ENCODE measurements around the gene ARSG.
"Not testable (repeated sequence)": the region's sequence is repeated elsewhere in the genome, so short reads cannot be mapped to it uniquely, and the experiment has no call there.

ARSG gene

DNA sequence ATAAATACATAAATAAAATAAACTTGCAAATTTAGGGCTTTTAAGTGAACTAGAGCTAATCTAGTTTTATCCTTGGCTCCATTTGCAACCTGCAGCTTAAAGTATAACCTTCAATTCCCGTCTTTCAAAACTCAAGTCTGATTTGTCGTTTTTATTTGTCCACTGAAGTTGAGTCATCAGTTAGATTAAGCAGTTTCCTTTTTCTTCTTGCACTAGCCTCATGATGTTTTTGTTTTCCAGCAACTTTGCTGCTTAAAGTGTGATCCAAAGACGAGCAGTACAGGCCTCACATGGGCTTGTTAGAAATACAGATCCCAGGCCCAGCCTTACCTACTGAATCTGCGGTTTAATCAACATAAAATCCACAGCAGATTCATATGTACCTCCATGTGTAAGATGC is 13.8 kb downstream of the ARSG start:
- no peak for DNase-seq (ENCODE audit: low read depth, low spot score)

DNA sequence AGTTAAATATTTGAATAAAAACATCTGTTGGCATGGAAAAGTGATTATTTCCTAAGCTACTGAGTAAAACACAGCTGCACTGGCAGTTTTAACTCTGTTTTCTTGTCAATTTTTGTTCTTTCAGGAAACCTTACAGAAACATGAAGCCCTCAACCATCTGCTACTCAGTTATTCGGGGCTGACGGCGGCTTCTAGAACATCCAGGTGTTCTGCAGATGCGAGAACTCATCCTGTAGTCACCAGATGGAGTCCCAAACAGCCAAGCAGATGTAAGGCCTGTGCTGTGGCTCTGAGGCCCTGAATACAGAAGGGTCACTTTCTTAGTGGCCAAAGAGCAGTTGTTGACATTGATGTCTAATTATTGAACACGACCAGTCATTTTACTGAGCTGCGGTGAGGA is 15.5 kb downstream of the ARSG start:
- DNase-seq (ENCODE audit: low read depth, low spot score) = no peak

DNA sequence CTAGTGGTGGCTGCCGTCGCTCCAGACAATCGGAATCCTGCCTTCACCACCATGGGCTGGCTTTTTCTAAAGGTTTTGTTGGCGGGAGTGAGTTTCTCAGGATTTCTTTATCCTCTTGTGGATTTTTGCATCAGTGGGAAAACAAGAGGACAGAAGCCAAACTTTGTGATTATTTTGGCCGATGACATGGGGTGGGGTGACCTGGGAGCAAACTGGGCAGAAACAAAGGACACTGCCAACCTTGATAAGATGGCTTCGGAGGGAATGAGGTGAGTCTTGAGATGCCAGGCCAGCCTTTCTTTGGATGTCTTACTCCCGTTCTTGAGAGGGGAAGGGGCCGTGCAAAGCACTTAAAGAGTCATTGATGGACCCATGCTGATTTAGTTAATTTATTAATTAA is 16.1 kb downstream of the ARSG start:
- DNase-seq (ENCODE audit: low read depth, low spot score) = no peak

DNA sequence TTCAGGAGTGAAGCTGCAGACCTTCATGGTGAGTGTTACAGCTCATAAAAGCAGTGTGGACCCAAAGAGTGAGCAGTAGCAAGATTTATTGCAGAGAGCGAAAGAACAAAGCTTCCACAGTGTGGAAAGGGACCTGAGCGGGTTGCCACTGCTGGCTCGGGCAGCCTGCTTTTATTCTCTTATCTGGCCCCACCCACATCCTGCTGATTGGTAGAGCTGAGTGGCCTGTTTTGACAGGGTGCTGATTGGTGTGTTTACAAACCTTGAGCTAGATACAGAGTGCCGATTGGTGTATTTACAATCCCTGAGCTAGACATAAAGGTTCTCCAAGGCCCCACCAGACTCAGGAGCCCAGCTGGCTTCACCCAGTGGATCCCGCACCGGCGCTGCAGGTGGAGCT is 17.2 kb downstream of the ARSG start:
- not testable (repeated sequence) for DNase-seq (ENCODE audit: low read depth, low spot score)

DNA sequence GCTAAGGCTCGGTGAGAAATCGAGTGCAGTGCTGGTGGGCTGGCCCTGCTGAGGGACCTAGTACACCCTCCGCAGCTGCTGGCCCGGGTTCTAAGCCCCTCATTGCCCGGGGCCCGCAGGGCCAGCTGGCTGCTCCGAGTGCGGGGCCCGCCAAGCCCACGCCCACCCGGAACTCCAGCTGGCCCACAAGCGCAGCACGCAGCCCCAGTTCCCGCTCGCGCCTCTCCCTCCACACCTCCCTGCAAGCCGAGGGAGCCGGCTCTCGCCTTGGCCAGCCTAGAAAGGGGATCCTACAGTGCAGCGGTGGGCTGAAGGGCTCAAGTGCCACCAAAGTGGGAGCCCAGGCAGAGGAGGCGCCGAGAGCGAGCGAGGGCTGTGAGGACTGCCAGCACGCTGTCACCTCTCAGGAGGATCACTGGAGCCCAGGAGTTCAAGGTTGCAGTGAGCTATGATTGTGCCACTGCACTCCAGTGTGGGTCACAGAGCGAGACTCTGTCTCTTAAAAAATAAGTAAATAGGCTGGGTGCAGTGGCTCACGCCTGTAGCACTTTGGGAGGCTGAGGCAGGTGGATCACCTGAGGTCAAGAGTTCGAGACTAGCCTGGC is 17.9 kb downstream of the ARSG start:
- not testable (repeated sequence) for DNase-seq (ENCODE audit: low read depth, low spot score)

DNA sequence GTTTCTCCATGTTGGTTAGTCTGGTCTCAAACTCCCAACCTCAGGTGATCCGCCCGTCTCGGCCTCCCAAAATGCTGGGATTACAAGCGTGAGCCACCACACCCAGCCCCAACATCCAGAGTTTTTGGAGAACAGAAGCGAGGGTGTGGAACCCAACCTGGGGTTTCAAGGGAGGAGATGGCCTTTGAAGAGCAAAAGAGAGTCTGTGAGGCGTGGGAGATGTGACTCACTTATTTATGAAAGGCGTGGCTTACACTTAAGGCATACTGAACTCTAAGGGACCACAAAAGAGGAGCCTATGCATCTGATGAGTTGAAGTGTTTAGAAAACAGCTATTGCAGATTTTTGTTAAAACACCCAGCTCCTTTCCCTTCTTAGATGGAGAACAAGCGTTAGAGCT is 18.9 kb downstream of the ARSG start:
- no peak for DNase-seq (ENCODE audit: low read depth, low spot score)

DNA sequence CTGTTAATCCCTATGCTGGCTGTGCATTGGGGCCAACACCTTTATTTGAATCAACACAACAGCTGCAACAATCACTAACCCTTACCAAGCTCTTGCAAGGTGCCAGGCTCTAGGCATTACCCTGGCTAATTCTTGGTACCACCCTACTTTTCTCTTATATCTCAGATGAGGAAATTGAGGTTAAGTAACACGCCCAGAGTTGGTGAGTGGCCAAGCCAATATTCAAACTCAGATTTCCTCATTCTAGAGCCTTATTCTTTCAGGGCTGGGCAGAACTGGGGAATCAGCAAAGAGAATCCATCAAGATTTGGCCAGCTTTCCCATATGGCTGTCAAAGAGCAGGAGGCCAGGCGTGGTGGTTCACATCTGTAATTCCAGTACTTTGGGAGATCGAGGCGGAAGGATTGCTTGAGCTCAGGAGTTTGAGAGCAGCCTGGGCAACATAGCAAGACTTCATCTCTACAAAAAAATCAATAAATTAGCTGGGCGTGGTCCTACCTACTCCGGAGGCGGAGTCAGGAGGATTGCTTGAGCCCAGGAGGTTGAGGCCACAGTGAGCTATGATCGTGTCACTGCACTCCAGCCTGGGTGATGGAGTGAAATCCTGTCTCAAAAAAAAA is 23.7 kb downstream of the ARSG start:
- no peak for DNase-seq (ENCODE audit: low read depth, low spot score)

DNA sequence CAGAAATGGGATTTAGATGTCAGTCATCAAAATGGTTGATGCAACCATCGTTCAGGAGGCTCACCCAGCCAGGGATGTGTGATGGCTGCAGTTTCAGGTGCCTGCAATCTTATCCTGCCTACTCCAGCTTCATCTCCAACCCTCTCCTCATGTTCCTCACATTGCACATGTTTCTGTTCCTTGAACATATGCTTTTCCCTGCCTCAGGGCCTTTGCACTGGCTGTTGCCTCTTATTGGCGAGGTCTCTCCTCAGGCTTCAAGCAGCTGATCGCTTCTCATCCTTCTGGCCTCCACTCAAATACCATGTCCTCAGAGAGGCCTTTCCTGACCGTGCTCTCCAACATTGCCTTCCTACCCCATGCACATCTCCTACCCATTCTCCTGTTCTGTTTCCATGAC is 24.6 kb downstream of the ARSG start:
- no peak for DNase-seq (ENCODE audit: low read depth, low spot score)

DNA sequence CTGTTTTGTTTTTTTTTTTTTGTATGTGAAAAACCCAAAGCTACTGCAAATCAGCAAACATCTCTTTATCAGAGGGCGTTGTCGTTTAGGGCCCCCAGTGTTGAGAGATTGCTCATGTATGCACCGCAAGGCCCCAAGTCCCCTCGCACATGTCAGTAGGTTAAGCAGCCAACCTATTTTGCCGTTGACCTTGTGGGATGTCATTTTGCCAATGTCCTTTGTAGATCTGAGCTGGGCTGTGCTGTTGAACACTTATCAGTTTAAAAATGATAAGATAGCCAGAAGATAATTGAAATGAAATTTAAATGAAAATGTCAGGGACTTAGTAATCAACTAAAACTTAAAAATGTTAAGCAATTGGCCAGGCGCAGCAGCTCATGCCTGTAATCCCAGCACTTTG is 26.2 kb downstream of the ARSG start:
- no peak for DNase-seq (ENCODE audit: low read depth, low spot score)

DNA sequence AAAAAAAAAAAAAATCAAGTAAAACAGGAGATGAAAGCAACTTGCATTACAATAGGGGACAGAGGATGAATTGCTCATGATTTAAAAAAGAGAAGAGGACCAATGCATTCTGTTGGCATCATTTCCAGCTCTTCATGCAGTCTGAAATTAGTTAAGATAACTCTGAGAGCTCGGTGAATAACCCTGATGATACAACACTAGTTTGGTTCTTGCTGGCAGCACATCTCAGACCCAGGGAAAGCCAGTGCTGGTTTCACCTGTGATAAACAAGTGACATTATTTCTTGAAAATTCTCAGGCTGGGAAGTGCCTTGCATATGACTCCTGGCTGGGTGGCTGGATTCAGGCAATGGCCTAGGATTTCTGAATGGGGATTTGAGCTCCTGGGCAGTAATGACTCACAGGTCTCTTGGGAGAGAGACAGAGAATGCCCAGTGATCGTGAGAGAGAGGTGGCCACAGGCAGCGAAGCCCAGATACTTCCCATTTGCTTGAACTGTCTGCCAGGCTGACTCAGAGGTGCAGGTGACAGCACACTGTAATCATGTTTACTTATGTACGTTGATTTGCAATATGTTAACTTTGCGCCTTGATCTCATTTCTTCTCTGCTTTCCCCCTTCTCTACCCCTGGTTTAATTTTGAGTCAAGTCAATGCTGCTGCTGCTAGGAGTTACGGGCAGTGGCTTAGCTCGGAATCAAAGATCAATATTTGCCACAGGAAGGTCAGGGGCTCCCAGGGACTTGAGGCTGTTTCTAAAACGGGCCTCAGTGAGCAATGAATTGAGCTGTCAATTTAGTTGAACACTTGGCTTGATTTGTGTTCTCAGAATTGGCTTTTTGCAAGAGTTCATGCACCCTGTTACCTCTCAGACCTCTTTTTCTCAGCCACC is 27.1 kb downstream of the ARSG start:
- DNase-seq (ENCODE audit: low read depth, low spot score) = peak; percentile 75

DNA sequence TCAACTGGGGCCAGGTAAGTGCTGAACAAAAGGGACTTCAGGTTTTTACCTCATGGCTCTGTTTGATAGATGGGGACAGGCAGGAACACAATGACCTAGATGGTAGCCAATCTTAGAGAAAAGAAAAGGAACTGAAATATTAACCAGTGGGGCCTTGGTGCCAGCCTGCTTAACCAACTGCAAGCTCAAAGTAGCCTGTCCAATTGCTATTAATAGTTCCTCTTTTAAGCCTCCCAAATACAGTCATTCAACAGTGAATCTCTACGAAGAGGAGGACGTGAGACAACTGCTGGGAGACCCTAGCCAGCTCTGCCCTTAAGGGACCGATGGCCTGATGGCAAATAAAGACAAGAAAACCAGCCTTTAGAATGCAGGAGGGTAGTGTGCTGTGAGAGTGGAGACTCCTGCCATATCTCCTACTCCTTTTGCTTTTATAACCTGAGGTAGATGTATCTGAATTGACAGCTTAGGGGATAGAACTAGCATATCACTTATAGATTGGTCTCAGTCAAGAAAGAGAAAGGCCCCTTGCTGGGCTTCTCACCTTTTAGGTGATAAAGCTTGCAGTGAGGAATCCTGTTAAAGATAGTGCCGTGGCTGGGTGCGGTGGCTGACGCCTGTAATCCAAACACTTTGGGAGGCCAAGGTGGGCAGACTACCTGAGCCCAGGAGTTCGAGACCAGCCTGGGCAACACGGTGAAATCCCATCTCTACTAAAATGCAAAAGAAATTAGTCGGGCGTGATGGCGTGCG is 28.3 kb downstream of the ARSG start:
- no peak for DNase-seq (ENCODE audit: low read depth, low spot score)

DNA sequence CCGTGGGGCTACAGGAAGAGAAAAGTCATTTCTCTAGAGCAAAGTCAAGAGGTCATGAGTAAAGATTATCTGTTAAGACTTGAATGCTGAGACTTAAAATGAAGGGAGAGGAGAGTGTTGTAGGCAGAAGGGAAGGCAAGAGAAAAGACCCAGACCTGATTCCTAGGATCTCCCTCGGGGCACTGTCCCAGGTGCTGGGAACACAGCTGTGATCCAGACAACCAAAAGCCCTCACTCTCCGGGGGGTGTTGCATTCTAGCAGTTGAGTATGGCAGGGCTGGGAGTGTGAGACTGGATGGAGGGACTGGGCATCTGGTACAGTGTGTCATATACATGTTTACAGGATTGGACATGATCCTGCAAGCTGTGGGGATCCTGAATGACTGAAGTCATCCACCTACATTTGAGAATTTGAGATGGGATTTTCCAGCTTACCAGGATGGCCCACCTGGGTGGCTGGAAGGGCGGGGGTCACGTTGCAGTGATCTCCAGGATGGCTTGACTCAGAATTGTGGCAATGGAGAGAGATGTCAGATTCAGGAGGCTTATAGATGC is 29.1 kb downstream of the ARSG start:
- no peak for DNase-seq (ENCODE audit: low read depth, low spot score)

DNA sequence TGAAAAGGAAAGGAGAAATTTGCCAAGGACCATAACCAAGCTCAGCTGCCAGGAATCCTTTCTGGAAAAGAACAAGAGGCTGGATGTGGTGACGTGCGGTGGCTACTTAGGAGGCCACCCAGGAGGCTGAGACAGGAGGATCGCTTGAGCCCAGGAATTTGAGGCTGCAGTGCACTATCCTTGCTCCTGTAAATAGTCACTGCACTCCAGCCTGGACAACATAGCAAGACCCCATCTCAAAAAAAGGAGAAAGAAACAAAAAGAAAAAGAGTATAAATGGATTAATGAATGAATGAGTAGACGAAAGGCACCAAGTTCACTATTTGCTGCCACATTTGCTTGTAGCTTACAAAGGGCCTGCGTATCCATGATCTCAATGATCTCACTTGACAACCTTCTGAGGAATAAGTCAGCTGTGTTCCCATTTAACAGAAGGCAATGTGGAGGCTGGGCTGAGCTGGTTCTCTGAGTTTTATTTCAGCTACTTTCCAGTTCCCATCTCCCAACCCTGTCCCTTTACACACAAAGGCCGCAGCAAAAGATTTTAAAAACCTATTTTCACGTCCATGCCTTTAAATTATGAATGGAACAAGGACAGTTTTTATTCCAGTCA is 29.8 kb downstream of the ARSG start:
- DNase-seq (ENCODE audit: low read depth, low spot score) = no peak

DNA sequence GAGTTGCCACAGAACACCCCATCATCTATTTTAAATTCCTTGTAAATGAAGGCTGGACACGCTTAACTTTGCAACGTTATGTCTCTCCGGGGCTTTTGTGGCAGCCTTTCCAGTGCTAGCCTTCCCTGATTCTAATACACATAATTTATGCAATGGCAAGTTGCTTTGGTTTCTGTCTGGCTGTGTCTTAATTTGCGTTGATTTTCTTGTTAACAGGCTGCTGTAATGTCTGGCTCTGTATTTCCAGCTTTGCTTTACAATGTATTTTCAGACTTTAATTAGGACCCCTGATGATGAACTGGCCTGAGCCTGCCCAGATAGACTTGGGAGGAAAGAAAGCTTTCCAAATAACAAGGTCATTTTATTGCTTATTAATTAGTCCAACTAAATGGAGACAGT is 30.3 kb downstream of the ARSG start:
- no peak for DNase-seq (ENCODE audit: low read depth, low spot score)

DNA sequence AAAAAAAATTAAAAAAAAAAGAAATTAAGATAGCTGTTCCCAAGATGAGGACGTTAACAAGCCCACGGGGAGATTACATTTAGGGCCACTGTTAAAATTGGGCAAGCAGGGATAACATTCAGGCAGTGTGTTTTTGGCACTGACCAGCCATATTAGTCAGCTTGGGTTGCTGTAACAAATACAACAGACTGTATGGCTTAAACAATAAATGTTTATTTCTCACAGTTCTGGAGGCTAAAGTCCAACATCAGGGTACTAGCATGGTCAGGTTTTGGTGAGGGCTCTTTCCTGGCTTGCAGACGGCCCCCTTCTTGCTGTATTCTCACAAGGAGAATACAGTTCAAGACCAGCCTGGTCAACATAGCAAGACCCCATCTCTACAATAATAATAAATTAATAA is 31.3 kb downstream of the ARSG start:
- DNase-seq (ENCODE audit: low read depth, low spot score) = no peak

DNA sequence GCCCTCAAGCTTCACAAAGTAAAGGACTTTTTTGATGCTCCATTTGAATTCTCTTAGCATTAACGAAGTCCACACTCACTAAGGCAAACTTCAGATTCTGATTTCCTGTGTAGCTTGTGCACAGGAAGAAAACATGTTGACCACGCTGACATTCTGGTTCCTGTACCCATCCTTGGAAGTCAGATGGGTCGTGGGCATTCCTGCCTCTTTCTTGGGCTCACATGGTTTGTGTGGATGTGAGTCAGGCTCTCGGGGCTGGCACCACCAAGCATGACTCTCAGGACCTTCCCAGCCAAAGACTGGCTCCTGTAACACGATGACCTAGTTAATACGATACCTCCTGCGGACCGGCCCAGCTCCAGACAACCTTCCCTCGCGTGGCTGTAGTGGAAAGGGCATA is 32.8 kb downstream of the ARSG start:
- DNase-seq (ENCODE audit: low read depth, low spot score) = no peak

DNA sequence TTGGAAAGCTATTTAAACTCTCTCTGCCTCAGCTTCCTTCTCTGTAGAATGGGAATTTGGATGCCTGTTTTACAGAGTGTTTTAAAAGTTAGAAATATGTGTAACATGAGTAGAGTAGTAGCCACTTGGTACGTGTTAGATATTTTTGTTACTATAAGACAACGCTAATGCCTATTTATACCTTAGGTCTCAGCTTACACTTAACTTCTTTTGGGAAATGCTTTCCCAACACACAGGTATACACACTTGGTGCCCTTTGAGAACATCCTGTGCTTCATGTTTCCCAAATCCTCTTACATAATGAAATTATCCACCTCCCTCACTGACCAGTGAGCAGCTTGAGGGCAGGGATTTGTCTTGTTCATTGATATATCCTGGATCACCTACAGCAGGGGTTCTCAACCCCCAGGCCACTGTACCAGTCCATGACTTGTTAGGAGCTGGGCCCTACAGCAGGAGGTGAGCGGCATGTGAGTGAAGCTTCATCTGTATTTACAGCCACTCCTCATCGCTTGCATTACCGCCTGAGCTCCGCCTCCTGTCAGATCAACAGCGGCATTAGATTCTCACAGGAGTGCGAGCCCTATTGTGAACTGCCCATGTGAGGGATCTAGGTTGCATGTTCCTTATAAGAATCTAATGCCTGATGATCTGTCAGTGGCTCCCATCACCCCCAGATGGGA is 33.5 kb downstream of the ARSG start:
- no peak for DNase-seq (ENCODE audit: low read depth, low spot score)

DNA sequence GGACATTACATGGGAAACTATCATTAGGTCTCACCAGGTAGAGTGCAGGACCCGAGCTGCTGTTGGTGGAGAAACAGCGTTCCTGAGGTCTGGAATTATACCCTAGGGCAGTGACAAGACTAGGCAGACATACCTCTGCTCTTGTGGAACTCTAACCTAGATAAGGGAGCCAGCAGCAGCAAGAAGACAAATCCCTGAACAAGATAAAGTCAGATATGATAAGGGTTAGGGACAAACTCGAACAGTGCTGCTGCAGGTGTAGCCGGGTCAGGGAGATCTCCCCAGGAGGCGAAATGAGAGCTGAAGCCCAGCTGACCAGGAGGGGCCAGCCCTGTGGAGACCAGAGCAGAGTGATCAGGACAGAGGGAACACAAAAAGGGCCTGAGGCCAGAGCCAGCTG is 34.7 kb downstream of the ARSG start:
- no peak for DNase-seq (ENCODE audit: low read depth, low spot score)

DNA sequence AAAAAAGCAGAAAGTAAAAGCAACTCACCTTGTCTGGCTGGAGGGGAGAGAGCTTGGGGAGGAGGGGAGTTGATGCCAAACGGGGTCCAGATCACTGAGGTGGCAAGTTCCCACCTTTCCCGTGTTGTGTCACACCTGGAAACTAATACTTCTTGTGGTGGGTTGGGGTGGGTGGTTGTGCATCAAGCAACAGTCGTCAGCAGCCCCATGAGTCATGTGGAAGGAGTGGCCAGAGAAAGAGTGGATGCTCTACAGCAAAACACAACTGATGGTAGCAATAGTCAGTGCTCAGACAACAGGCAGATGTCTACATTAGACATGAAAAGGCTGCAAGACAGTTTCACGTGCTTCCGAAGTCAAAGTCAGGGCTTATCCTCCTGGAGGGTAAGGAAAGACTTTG is 35.4 kb downstream of the ARSG start:
- DNase-seq (ENCODE audit: low read depth, low spot score) = no peak

DNA sequence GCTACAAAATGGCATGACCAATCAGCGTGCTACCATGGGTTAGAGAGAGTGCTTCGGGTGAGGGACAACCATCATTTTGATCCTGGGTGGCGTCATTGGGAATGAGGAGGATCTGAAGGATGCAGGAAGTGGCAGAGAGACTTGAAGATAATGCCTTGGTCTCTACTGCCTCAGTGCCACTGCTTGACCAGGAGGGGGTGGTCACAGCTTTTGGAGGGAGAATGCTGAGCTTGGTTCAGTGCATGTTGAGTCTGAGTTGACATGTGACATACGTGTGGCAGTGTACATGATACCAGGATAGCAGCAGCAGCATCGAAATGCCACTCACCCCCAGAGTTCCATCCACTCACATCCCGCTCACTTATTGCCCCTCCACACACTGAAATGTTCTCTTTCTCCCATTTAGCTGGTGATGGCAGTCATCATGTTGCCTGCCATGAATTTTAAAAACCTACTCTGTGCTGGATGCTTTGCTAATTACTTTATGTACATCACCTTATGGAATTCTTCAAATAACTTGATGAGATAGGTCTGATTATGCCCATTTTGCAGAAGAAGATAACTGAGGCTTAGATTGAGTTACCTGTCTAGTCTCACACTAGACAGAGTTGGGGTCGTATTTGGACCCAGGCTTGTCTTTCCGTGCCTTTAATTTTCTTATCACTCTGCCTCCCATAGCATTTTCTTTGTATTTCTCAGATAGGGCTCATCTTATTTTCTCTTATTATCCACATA is 36.7 kb downstream of the ARSG start:
- no peak for DNase-seq (ENCODE audit: low read depth, low spot score)
